DMS53 treated with DMSO at 0.1 percent for 48 hours (cell line): Measurements from ENCODE around the gene EPB41L4B.

Experiments used
- DNase-seq: peaks from one replicate; lab custom pipeline; 2025; ENCODE audit not compliant: unreplicated experiment; lab: John Stamatoyannopoulos, UW

The EPB41L4B gene

GRCh38 chr9:109206670-109207069 is 114.2 kb downstream of the EPB41L4B start:
- no peak for DNase-seq

- DNase-seq: no peak
Observed at GRCh38 chr9:109205526-109205925, 115.3 kb downstream of the EPB41L4B start.

- no peak for DNase-seq
Observed at GRCh38 chr9:109203761-109204360, 117.0 kb downstream of the EPB41L4B start.

GRCh38 chr9:109199676-109200075 is 121.2 kb downstream of the EPB41L4B start:
- no peak for DNase-seq

- no peak for DNase-seq
Observed at GRCh38 chr9:109198736-109199382, 122.0 kb downstream of the EPB41L4B start.

- no peak for DNase-seq
Observed at GRCh38 chr9:109193974-109194556, 126.8 kb downstream of the EPB41L4B start.

GRCh38 chr9:109192732-109193361 is 128.0 kb downstream of the EPB41L4B start:
- DNase-seq: no peak

- no peak for DNase-seq
Observed at GRCh38 chr9:109191746-109192145, 129.1 kb downstream of the EPB41L4B start.

GRCh38 chr9:109190151-109190550 is 130.7 kb downstream of the EPB41L4B start:
- no peak for DNase-seq

GRCh38 chr9:109186857-109187520 is 133.9 kb downstream of the EPB41L4B start:
- no peak for DNase-seq

- DNase-seq: peak; percentile 26
Observed at GRCh38 chr9:109182940-109183798, 137.7 kb downstream of the EPB41L4B start.

GRCh38 chr9:109182550-109182939 is 138.3 kb downstream of the EPB41L4B start:
- no peak for DNase-seq

GRCh38 chr9:109181284-109181683 is 139.6 kb downstream of the EPB41L4B start:
- DNase-seq: no peak

GRCh38 chr9:109179801-109180523 is 140.9 kb downstream of the EPB41L4B start:
- no peak for DNase-seq

GRCh38 chr9:109176963-109177362 is 143.9 kb downstream of the EPB41L4B start:
- no peak for DNase-seq

- no peak for DNase-seq
Observed at GRCh38 chr9:109176386-109176785, 144.5 kb downstream of the EPB41L4B start.

GRCh38 chr9:109172935-109173334 is 147.9 kb downstream of the EPB41L4B start:
- DNase-seq: no peak

- no peak for DNase-seq
Observed at GRCh38 chr9:109171926-109172325, 148.9 kb downstream of the EPB41L4B start.

- no peak for DNase-seq
Observed at GRCh38 chr9:109168170-109168569, 152.7 kb downstream of the EPB41L4B start.

- no peak for DNase-seq
Observed at GRCh38 chr9:109167716-109168115, 153.1 kb downstream of the EPB41L4B start.
